ENCODE data around the gene LHX6. TPM values are rescaled to one million over a fixed set of nuclear protein-coding genes. Genes with fewer than 3 reads are reported as not detected.

Gene LHX6
- total RNA-seq, 1 donor from 2014 or later: 0.07 TPM

DNA sequence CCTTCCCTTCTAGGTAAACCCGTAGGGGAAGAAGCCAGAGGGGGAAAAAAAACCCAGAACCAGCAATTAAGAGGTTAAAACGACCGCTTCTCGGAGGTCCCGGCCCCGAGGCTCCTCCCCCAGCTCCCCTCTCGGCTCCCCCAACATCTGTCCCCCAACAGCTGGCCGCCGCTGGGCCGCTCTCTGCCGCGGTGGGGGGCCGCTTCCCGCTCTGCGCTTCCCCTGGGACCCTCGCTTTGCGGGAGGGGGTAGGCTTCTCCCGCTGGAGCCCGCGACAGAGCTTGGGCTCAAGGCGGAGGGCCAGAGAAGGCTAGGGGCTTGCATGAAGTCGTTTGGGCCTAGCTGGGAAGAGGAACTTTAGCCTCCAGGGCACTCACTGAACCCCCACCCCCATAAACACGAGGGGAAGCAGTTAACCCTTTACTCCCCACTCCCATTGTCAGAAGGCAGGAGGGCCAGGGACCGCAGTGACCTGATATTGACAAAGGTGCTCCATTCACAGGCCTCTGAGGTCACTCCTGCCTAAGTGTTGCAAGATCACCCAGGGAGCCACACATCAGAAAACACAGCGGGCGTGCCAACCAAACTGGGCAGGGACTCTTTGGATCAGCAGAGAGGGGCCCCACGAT lies 7.5 kb downstream of the LHX6 start:
- Mint-ChIP-seq H3K27ac (ENCODE audit: unreplicated experiment) (no peak overlapping the region), H3K9me3 (no peaks in the 10 kb centered on the region), H3K4me1 (peaks cover 21% of the 10 kb centered on the region), H3K36me3 (ENCODE audit: low read depth) (peaks cover 9% of the 10 kb centered on the region), H3K4me3 (no peak overlapping the region), H3K27me3 (ENCODE audit: low read depth) (peaks cover 100% of the 10 kb centered on the region)
- no peak for DNase-seq (ENCODE audit: low read depth, low spot score)
- TF ChIP-seq, protein P1, sequence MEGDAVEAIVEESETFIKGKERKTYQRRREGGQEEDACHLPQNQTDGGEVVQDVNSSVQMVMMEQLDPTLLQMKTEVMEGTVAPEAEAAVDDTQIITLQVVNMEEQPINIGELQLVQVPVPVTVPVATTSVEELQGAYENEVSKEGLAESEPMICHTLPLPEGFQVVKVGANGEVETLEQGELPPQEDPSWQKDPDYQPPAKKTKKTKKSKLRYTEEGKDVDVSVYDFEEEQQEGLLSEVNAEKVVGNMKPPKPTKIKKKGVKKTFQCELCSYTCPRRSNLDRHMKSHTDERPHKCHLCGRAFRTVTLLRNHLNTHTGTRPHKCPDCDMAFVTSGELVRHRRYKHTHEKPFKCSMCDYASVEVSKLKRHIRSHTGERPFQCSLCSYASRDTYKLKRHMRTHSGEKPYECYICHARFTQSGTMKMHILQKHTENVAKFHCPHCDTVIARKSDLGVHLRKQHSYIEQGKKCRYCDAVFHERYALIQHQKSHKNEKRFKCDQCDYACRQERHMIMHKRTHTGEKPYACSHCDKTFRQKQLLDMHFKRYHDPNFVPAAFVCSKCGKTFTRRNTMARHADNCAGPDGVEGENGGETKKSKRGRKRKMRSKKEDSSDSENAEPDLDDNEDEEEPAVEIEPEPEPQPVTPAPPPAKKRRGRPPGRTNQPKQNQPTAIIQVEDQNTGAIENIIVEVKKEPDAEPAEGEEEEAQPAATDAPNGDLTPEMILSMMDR (conservative IDR thresholded peaks at IDR 0.05): no peak

DNA sequence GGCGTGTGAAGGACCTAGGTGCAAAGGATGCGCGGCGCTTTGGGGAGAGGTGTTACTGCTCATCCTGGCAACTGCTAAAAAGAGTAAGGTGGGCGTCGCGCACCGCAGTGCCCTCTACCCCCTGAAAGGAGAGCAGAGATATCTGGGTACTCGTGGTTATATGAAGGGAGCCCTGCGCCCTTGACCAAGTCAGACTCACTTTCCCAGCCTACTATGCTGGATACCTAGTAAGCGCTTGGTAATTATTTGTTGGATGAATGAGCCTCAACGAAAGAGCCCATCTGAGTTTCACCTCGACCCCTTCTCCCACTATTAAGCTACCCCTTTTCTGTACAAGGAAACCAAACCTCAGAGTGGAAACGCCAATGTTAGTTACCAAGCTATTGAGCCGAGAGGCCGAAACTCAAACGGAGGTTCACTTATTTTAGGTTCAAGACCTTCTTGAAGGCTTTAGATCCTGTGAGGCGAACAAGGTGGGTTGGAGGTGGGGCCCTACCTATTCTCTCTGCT lies 8.0 kb downstream of the LHX6 start:
- DNase-seq (ENCODE audit: low read depth, low spot score): no peak
- Mint-ChIP-seq H3K9me3 (no peaks in the 10 kb centered on the region), H3K4me1 (peaks cover 21% of the 10 kb centered on the region), H3K27me3 (ENCODE audit: low read depth) (peaks cover 100% of the 10 kb centered on the region), H3K36me3 (ENCODE audit: low read depth) (peaks cover 8% of the 10 kb centered on the region), H3K27ac (ENCODE audit: unreplicated experiment) (no peak overlapping the region), H3K4me3 (no peak overlapping the region)
- TF ChIP-seq, protein P1 (conservative IDR thresholded peaks at IDR 0.05): no peak

DNA sequence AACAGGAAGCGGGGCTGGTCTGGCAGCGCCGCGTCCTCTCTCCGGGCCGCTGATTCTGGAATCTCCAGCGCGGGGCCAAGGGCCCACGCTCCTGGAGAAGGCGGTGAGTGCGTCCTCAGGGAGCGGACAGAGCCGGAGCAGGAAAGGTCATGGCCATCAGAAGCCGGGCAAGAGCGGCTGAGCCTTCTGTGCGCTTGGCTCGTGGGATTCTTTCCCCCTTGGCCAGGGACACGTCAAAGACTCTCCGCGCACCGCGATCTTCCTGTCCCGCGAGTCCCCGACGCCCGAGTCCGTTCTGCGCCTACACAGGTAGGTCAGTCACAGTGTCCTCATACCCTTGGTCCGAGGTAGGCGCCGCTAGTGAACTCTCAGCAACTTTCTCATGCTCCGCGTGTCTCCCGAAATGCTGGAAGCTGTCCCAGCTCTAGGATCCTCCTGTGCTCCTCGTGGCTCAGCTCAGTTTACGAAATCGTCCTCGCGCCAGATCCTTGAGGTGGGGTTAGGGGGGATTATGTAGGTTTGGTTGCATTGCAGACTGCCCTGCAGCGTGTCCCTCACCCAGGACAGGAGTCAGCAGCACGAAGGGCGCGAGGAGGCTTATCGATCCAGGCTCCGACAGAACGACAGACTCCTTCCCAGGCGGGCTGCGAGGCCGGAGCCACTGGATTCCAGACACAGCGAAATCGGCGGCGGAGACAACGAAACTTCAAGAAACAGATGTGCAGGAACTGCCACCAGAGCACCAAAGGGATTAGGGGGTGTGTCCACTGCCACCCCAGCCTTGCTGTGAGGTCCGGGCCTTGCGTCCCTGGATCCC lies 8.7 kb downstream of the LHX6 start:
- TF ChIP-seq, protein P1 (conservative IDR thresholded peaks at IDR 0.05): no peak
- Mint-ChIP-seq H3K4me1 (peaks cover 21% of the 10 kb centered on the region), H3K27ac (ENCODE audit: unreplicated experiment) (no peak overlapping the region), H3K9me3 (no peaks in the 10 kb centered on the region), H3K36me3 (ENCODE audit: low read depth) (peaks cover 6% of the 10 kb centered on the region), H3K4me3 (no peak overlapping the region), H3K27me3 (ENCODE audit: low read depth) (peaks cover 100% of the 10 kb centered on the region)
- DNase-seq (ENCODE audit: low read depth, low spot score): no peak

DNA sequence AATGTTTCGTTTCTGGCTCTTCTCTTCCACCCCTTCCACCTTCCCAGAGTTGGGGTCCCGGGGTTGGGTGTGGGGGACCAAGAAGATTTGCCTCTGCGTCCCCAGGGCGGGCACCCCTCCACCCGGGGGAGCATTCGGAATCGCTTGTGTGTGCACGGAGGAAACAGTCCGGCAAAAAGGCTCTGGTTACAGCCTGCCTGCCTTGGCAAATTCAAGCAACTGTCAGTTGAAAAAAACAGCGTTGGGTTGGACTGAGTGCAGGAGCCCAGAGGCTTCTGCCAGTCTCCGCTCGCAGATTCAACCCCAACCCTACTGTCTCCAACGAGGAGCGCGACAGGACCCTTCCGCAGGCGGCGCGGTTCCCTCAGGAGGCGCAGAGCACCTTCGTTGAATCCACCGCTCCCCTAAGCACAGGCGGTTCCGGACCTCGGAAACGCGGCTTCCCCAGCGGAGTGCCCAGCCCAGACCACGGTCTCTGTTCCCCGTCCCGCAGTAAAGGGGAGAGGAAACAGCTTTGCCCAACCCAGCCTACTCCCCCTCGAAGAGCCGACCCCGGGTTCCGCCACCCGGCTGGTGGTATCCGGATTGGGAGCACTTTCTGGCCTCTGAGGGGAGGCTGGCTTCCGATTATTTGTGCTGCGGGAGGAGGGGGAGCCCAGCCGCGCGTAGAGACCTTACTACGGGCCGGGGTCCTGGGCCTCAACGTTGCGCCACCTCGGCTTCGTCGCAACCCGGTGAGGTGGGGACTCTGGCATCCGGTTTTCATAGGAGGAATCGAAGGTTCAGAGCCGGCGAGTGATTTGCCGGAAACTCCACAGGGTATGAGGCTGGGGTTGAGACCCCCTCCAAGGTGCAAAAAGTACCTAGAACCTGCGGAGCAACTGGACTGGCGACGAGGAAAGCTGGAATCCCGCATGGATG lies 9.6 kb downstream of the LHX6 start:
- Mint-ChIP-seq H3K4me1 (peaks cover 21% of the 10 kb centered on the region), H3K9me3 (no peaks in the 10 kb centered on the region)

More for the DNA sequence above, 9.6 kb downstream of the LHX6 start:
- H3K27me3 Mint-ChIP-seq (ENCODE audit: low read depth): peaks cover 100% of the 10 kb centered on the region
- H3K36me3 Mint-ChIP-seq (ENCODE audit: low read depth): peaks cover 6% of the 10 kb centered on the region
- no peak overlapping the region for H3K27ac Mint-ChIP-seq (ENCODE audit: unreplicated experiment)
- no peak for DNase-seq (ENCODE audit: low read depth, low spot score)
- TF ChIP-seq, protein P1 (conservative IDR thresholded peaks at IDR 0.05): no peak
- no peak overlapping the region for H3K4me3 Mint-ChIP-seq

Data from neural crest cell (in vitro differentiated cells).